ENCODE data around the gene CPSF7.
A peak's percentile ranks its signal among the peaks of the same experiment; 100 is the strongest.

The CPSF7 gene

GRCh38 chr11:61359516-61359915 lies 70.3 kb downstream of the CPSF7 start:
- peaks cover 51% of the 10 kb centered on the region for H3K4me1 Mint-ChIP-seq (ENCODE audit: low read depth)

GRCh38 chr11:61358566-61358965 lies 71.2 kb downstream of the CPSF7 start:
- Mint-ChIP-seq H3K27ac (no peak overlapping the region), H3K9me3 (no peaks in the 10 kb centered on the region), H3K27me3 (no peaks in the 10 kb centered on the region), H3K4me3 (no peak overlapping the region), H3K36me3 (ENCODE audit: low read depth) (peaks cover 21% of the 10 kb centered on the region), H3K4me1 (ENCODE audit: low read depth) (peaks cover 48% of the 10 kb centered on the region)

More at GRCh38 chr11:61359516-61359915, 70.3 kb downstream of the CPSF7 start:
- H3K36me3 Mint-ChIP-seq (ENCODE audit: low read depth) = peaks cover 25% of the 10 kb centered on the region
- H3K27me3 Mint-ChIP-seq = no peaks in the 10 kb centered on the region
- H3K27ac Mint-ChIP-seq = peak overlapping the region; percentile 21
- peak overlapping the region; percentile 100 for H3K4me3 Mint-ChIP-seq
- H3K9me3 Mint-ChIP-seq = no peaks in the 10 kb centered on the region

- Mint-ChIP-seq H3K4me3 (peak overlapping the region; percentile 54), H3K4me1 (ENCODE audit: low read depth) (peaks cover 43% of the 10 kb centered on the region), H3K9me3 (no peaks in the 10 kb centered on the region), H3K27me3 (no peaks in the 10 kb centered on the region), H3K27ac (peak overlapping the region; percentile 79), H3K36me3 (ENCODE audit: low read depth) (peaks cover 25% of the 10 kb centered on the region)
Measured at GRCh38 chr11:61357894-61358239, 71.9 kb downstream of the CPSF7 start.

- H3K4me1 Mint-ChIP-seq (ENCODE audit: low read depth) = peaks cover 38% of the 10 kb centered on the region
- H3K27ac Mint-ChIP-seq = peak overlapping the region; percentile 79
- H3K4me3 Mint-ChIP-seq = peak overlapping the region; percentile 54
- H3K27me3 Mint-ChIP-seq = no peaks in the 10 kb centered on the region
- H3K9me3 Mint-ChIP-seq = no peaks in the 10 kb centered on the region
- peaks cover 25% of the 10 kb centered on the region for H3K36me3 Mint-ChIP-seq (ENCODE audit: low read depth)
Measured at GRCh38 chr11:61357233-61357893, 72.4 kb downstream of the CPSF7 start.

- Mint-ChIP-seq H3K36me3 (ENCODE audit: low read depth) (peaks cover 22% of the 10 kb centered on the region), H3K27ac (peak overlapping the region; percentile 79), H3K27me3 (no peaks in the 10 kb centered on the region), H3K4me3 (peak overlapping the region; percentile 54), H3K4me1 (ENCODE audit: low read depth) (peaks cover 36% of the 10 kb centered on the region), H3K9me3 (no peaks in the 10 kb centered on the region)
Measured at GRCh38 chr11:61356706-61357105, 73.1 kb downstream of the CPSF7 start.

GRCh38 chr11:61354208-61354607 lies 75.6 kb downstream of the CPSF7 start:
- peaks cover 18% of the 10 kb centered on the region for H3K4me1 Mint-ChIP-seq (ENCODE audit: low read depth)
- H3K4me3 Mint-ChIP-seq = no peak overlapping the region
- H3K27me3 Mint-ChIP-seq = no peaks in the 10 kb centered on the region
- no peaks in the 10 kb centered on the region for H3K9me3 Mint-ChIP-seq
- peaks cover 34% of the 10 kb centered on the region for H3K36me3 Mint-ChIP-seq (ENCODE audit: low read depth)
- H3K27ac Mint-ChIP-seq = no peak overlapping the region

- Mint-ChIP-seq H3K27ac (peak overlapping the region; percentile 31), H3K36me3 (ENCODE audit: low read depth) (peaks cover 35% of the 10 kb centered on the region), H3K4me1 (ENCODE audit: low read depth) (peaks cover 16% of the 10 kb centered on the region), H3K27me3 (no peaks in the 10 kb centered on the region), H3K4me3 (peak overlapping the region; percentile 35), H3K9me3 (no peaks in the 10 kb centered on the region)
Measured at GRCh38 chr11:61353131-61354067, 76.4 kb downstream of the CPSF7 start.

All from stimulated activated naive CD8-positive, alpha-beta T cell treated with anti-CD3 and anti-CD28 coated beads, Interleukin-15, Interleukin-2, amounts not matched to agents 100 ng/mL and 50 ng/mL, for 24 hours (primary cell).